Muscle of back (tissue), 11 donors: ENCODE results near the gene GABRG3. TPM values are rescaled to one million over a fixed set of nuclear protein-coding genes. Genes with fewer than 3 reads are reported as not detected.

Experiments used
- DNase-seq, 3 donors: peaks; one replicate each; pipeline versions ENCODE4 v3.0.0 to v3.0.0-alpha.2; 2013
- polyA plus RNA-seq, 10 donors: library from polyadenylated mRNA; unstranded; fragments of 120-200 nt; gene quantifications; one replicate each; pipeline ENCODE4 v1.2.1, GENCODE V29; 2013; ENCODE audit not compliant: insufficient read length in 10 of 10

The GABRG3 gene
- polyA plus RNA-seq, 10 donors: 0.09 to 0.56 (median 0.37) TPM

GRCh38 chr15:27498700-27499099 lies 527.7 kb downstream of the GABRG3 start:
- no peak for DNase-seq

DNA sequence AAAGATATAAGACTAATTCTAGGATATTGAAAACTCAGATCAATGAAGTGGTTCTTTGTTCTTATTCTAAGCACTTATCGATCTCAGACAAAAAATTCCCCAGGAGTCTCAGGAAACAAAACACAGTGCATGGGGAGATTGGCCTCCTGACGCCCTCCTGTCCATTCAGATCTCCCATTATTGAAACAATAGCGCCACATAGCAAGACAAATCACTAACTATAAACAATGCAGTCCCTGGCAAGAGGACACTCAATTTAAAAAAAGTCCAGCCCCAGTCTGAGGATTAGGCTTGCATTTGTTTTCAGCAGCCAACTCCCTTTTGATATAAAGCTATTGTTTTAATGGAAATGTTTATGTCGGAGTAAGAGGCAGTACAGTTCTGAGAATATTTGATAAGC lies 528.2 kb downstream of the GABRG3 start:
- DNase-seq: no peak

- no peak for DNase-seq
Observed at GRCh38 chr15:27499719-27500118, 528.7 kb downstream of the GABRG3 start.

- no peak for DNase-seq
Observed at GRCh38 chr15:27500206-27500605, 529.2 kb downstream of the GABRG3 start.

GRCh38 chr15:27506752-27507151 lies 535.8 kb downstream of the GABRG3 start:
- DNase-seq: no peak

GRCh38 chr15:27509014-27509413 lies 538.0 kb downstream of the GABRG3 start:
- no peak for DNase-seq

GRCh38 chr15:27512281-27513001 lies 541.5 kb downstream of the GABRG3 start:
- DNase-seq: no peak

- DNase-seq: no peak
Observed at GRCh38 chr15:27514526-27514925, 543.5 kb downstream of the GABRG3 start.

DNA sequence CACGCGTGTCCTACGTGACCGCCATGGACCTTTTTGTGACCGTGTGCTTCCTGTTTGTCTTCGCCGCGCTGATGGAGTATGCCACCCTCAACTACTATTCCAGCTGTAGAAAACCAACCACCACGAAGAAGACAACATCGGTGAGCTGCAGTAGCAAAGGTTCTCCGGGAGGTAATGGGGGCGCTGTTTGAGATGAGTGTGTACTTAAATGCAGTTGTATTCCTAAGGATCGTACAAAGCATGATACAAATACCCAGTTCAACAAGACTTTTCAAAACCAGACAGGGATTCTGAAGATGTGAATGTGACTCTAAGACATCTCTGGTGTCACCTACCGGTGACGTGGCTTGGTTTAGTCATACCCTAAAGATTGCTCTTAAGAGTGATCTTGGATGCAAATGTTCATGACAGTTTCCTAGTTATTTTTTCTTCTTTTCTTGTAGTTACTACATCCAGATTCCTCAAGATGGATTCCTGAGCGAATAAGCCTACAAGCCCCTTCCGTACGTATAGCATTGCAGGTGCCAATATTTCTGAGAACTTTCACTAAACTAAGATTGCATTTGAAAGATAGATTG lies 556.6 kb downstream of the GABRG3 start:
- no peak for DNase-seq

DNA sequence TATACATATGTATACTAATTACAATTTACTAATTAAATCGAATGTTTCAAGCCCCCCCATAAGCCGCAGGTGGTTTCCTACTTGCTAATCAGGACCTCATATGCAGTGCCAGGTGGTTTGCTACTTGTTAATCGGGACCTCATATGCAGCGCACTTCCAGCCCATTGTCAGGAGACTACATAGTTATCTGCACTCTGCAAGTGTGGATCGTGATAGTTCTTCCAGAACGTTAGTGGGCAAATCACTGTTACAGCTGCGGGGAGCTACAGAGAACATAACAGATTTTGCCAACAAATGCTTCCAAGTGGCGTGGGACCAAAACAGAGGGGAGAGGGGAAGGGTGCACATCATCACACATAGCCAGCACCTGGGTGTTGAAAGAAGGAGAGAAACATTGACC lies 558.4 kb downstream of the GABRG3 start:
- DNase-seq: peak in 1 of 3 donors; percentile 22

DNA sequence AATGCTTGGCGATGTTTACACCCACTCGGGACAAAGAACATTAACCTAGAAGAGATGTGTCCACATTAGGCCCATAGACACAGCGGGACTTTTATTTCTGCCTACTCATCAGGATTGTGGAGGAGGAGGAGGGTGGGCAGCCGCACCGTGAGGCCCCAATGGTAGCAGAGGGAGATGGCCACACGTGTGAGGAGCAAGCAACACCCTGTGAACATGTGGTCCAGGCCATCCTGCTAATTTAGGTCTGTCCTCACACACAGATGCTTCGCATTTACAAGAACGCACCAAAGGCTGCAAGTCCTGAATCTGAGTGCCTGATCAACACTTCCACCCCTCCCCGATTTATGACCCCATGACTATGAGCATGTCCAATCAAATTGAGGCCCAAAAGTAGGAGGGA lies 560.0 kb downstream of the GABRG3 start:
- no peak for DNase-seq

- no peak for DNase-seq
Observed at GRCh38 chr15:27532358-27532757, 561.4 kb downstream of the GABRG3 start.

- DNase-seq: no peak
Observed at GRCh38 chr15:27535445-27536129, 564.6 kb downstream of the GABRG3 start.

GRCh38 chr15:27538325-27538724 lies 567.3 kb downstream of the GABRG3 start:
- no peak for DNase-seq

DNA sequence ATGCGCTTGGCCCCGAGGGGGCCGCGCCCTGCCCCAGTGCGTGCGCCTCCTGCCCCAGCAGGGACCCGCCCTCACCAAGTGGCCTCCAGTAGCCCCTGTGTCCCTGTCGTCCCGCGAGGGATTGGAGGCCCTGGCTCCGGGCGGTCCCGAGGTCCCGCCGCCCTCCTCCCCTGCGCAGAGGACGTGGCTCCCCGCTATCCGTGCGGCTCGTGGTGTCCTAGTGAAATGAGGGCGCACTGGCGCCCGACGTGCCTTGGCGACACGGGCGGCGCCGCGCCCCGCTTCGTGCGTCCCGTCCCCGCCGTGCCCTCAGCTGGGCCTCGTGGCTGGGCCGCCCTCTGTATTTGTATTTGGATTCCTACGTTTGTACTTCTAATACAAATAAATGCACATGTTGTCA lies 570.6 kb downstream of the GABRG3 start:
- DNase-seq: no peak

DNA sequence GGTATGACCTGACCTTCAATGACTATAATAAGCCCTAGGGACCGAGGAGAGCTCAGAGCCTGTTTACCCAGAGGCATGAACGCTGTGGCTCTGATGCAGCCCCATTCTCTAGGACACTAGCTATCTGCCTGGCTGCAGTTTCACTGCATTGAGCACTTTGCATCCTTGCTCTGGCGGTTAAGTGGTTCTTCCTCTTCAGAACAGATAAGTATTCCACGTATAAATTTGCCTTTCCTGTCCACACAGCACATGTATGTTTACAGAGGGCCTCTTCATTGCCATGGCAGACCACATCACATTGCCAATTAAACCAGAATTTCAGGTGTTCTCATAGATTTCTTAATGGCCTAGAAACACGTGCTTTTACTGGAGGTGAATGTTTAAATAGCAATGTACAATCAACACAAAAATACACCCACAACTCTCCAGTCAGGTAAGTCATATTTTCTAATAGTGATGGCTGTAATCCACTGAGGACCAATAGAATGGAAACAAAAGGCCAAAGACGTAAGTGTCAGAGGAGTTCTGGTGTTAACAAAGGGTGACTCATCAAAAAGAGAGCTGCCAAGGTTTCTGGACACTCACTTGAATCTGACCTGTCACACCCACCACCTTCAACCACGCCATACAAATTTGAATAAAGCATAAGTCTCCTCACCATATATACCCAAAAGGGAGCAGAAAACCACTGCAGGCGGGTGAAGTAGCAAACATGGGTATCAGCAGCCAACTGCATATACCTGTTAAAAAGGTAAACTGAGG lies 574.7 kb downstream of the GABRG3 start:
- no peak for DNase-seq

GRCh38 chr15:27549746-27550145 lies 578.8 kb downstream of the GABRG3 start:
- DNase-seq: peak in 1 of 3 donors; percentile 32

DNA sequence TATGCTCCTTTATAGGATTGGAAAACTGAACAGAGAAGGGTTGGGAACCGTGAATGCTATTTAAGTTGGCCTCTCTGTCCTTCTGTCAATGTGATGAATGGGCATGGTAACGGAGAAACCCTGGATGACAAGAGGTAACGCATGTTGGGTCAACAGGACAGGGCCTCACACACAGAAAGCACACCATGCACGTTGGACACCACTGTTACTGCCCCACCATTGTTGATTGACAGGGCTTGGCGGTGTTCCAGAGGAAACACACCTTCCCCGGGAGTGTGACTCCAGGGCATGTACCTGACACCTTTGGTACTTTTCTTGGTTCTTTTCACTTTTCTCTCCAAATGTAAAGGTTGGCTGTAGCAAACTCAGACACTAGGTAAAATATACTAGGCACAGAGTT lies 579.7 kb downstream of the GABRG3 start:
- DNase-seq: no peak

DNA sequence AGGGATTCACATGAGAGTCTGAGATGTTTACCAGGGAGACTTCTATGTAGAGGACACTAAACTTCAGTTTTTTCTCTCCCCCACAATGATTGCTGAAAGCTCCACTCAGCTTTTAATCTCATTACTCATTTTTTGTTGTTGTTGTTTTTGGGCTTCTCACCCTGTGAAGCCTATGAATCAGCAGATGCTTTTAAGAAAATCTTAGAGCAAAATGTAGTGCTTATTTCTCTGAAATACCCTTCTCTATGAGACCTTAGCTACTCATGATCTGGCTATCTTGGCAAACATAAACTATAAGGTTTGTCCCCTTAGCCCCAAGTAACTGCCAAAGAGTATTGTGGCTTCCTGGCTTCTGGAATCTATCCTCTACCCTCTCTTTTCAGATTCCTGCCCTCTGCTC lies 590.8 kb downstream of the GABRG3 start:
- DNase-seq: no peak

- no peak for DNase-seq
Observed at GRCh38 chr15:27563765-27564370, 592.9 kb downstream of the GABRG3 start.

GRCh38 chr15:27564656-27565055 lies 593.7 kb downstream of the GABRG3 start:
- DNase-seq: no peak

DNA sequence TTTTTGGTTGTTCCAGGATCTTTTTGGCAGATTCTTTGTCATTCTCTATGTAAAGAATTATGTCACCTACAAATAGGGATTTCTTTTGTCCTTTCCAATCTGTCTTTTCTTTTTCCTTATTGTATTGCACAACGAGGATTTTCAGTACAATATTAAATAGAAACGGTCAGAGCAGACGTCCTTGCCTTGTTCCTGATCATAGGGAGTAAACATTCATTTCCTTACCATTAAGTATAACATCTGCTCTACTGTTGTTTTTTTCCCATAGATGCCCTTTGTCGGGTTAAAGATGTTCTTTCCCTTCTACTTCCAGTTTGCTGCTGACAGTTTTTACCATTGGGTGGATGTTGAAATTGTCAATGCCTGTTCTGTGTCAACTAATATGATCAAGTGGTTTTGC lies 599.8 kb downstream of the GABRG3 start:
- no peak for DNase-seq
